ENCODE data around the gene DNAI7. TPM values are rescaled to one million over a fixed set of nuclear protein-coding genes. Genes with fewer than 3 reads are reported as not detected.

DNAI7 gene
- total and polyA plus RNA-seq, 2 of the 8 experiments (the other 6 are each of a cell fraction or from before 2014, with no cell fraction given), result 0.12 to 0.28 TPM

DNA sequence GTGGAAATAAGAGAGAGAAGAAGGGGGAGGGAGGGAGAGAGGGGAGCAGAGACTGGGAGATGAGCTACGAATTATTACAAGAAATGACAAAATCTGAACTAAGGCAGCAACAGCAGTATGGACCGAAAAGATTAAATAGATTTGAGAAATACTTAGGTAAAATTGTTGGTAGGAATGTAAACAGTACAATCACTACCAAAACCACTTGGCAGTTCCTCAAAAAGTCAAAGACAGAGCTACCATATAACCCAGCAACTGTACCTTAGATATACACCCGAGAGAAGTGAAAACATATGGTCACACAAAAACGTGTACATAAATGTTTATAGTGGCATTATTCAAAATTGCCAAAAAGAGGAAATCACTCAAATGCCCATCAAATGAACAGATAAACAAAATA is 41.7 kb upstream of the DNAI7 start:
- Histone ChIP-seq H3K27ac (ENCODE audit: low read depth, low read length) (no peak overlapping the region), H2BK15ac (ENCODE audit: low read length) (no peak overlapping the region), H2BK5ac (ENCODE audit: low read depth, low read length) (no peak overlapping the region), H2AK5ac (ENCODE audit: low read depth, low read length) (no peak overlapping the region), H3K27me3 (replicated peaks in 1 of 4; ENCODE audit: control insufficient read depth in 3 of 4, extremely low read depth in 1 of 4, insufficient read depth in 3 of 4, low read length in 3 of 4) (no peaks in the 10 kb centered on the region), H3K36me3 (ENCODE audit: control insufficient read depth in 2 of 4, insufficient read depth in 4 of 4, low read length in 3 of 4) (peaks cover 0 to 29% (median 7%) of the 10 kb centered on the region in 4 experiments), H3K23ac (ENCODE audit: insufficient read length) (no peak overlapping the region), H3K9ac (replicated peaks in 1 of 4; ENCODE audit: extremely low read depth in 1 of 4, low read depth in 3 of 4, low read length in 3 of 4) (no peak overlapping the region), H4K91ac (replicated peaks; ENCODE audit: insufficient read length, low read length) (no peak overlapping the region), H4K8ac (ENCODE audit: extremely low read depth, insufficient read depth, low read length) (no peak overlapping the region), H3K4ac (replicated peaks; ENCODE audit: insufficient read length, low read depth, low read length) (no peak overlapping the region), H4K5ac (ENCODE audit: insufficient read length, low read depth, low read length) (no peak overlapping the region), H3K79me2 (ENCODE audit: control insufficient read depth in 1 of 2, insufficient read depth in 2 of 2, low read length in 2 of 2) (peaks cover 0 to 82% of the 10 kb centered on the region in 2 experiments; a peak in 2 of 4 replicates), H4K20me1 (replicated peaks in 1 of 2; ENCODE audit: control insufficient read depth in 1 of 2, insufficient read depth in 2 of 2, low read length in 2 of 2) (peaks cover 2 to 7% of the 10 kb centered on the region in 2 experiments), H3K4me3 (ENCODE audit: extremely low read depth in 1 of 4, insufficient read depth in 2 of 4, low read depth in 3 of 4, low read length in 4 of 4) (no peak overlapping the region), H3K14ac (ENCODE audit: insufficient read length) (no peak overlapping the region), H3K4me2 (ENCODE audit: insufficient read depth in 1 of 2, low read depth in 2 of 2, low read length in 2 of 2) (no peak overlapping the region), H3K79me1 (ENCODE audit: low read depth, low read length) (peaks cover 5% of the 10 kb centered on the region; the same call in 1 of the 2 replicates), H3K4me1 (replicated peaks in 1 of 4; ENCODE audit: control insufficient read depth in 3 of 4, insufficient read depth in 4 of 4, low read length in 3 of 4) (no peaks in the 10 kb centered on the region), H2BK12ac (ENCODE audit: low read depth, low read length) (no peak overlapping the region), H3K23me2 (ENCODE audit: low read depth, low read length) (no peaks in the 10 kb centered on the region), H3K56ac (replicated peaks; ENCODE audit: insufficient read length, low read depth, low read length) (no peak overlapping the region), H3K9me3 (ENCODE audit: insufficient read depth in 2 of 2, low read depth in 1 of 2, low read length in 1 of 2) (no peaks in the 10 kb centered on the region), H2BK20ac (ENCODE audit: low read length) (no peak overlapping the region), H3K18ac (ENCODE audit: extremely low read depth, low read length) (no peak overlapping the region), H2AFZ (ENCODE audit: low read length) (no peak overlapping the region), H2BK120ac (replicated peaks; ENCODE audit: low read depth, low read length) (no peak overlapping the region)
- 86% methylated on average over 4 of the region's 4 CpGs; no CpG with 5 or more reads in 1 of the 2 experiments for WGBS, 2 experiments (ENCODE audit: extremely low coverage in 1 of 2, insufficient coverage in 1 of 2, insufficient read length in 1 of 2, insufficient replicate concordance in 2 of 2, low coverage in 1 of 2, low lambda C conversion rate in 2 of 2, missing lambda C conversion rate in 1 of 2)
- DNase-seq (ENCODE audit: low read depth in 1 of 2, low spot score in 2 of 2) (no peak), FAIRE-seq (no peak)
- TF ChIP-seq TBP (IDR thresholded peaks at IDR 0.05; ENCODE audit: low read depth, low read length), result no peak
- POLR2A ChIA-PET (ENCODE audit: partially characterized antibody), result interaction anchor here (1.8 kb wide), 1 partner anchor 11 kb away, joined by 7 read pairs; no protein-coding TSS in a partner anchor
- CTCF ChIA-PET (ENCODE audit: partially characterized antibody), result interaction anchor here (1.2 kb wide), 1 partner anchor 12 kb away, joined by 4 read pairs; no protein-coding TSS in a partner anchor
